ENCODE data around the gene DEFB112. TPM values are rescaled to one million over a fixed set of nuclear protein-coding genes. Genes with fewer than 3 reads are reported as not detected.

The DEFB112 gene
- total and polyA plus RNA-seq, 7 donors: not detected

DNA sequence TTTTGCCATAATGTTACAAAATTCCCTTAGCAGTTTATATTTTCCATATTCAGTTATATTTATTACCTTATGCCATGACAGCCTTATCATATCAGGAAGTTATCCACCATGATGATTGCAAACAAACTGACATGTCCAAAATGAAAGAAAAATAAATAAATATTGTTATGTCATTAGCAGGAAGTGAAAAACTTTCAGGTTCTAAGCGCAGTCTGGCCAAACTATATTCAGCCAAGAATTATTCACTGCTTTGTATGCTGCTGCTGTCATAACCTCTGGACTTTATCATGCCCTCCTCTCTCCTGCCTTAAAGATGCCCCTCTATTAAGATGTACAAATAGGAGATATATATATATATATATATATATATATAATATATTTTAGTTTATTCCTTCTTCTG is 27.7 kb upstream of the DEFB112 start:
- TF ChIP-seq, protein P1, sequence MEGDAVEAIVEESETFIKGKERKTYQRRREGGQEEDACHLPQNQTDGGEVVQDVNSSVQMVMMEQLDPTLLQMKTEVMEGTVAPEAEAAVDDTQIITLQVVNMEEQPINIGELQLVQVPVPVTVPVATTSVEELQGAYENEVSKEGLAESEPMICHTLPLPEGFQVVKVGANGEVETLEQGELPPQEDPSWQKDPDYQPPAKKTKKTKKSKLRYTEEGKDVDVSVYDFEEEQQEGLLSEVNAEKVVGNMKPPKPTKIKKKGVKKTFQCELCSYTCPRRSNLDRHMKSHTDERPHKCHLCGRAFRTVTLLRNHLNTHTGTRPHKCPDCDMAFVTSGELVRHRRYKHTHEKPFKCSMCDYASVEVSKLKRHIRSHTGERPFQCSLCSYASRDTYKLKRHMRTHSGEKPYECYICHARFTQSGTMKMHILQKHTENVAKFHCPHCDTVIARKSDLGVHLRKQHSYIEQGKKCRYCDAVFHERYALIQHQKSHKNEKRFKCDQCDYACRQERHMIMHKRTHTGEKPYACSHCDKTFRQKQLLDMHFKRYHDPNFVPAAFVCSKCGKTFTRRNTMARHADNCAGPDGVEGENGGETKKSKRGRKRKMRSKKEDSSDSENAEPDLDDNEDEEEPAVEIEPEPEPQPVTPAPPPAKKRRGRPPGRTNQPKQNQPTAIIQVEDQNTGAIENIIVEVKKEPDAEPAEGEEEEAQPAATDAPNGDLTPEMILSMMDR (IDR thresholded peaks at IDR 0.05): no peak
- no peak for DNase-seq
- no peak for ATAC-seq

GRCh38 chr6:50076431-50076830 is 26.7 kb upstream of the DEFB112 start:
- H3K4me1 ChIP-seq: no peaks in the 10 kb centered on the region
- intact Hi-C loops (cut with DNase I): no loop called here
- TF ChIP-seq, protein P1 (IDR thresholded peaks at IDR 0.05): no peak
- DNase-seq (no peak), ATAC-seq (no peak)
- H3K9me3 ChIP-seq: no peaks in the 10 kb centered on the region
- H3K27me3 ChIP-seq (ENCODE audit: insufficient read depth in 3 of 3, low read length in 2 of 3): no peaks in the 10 kb centered on the region
- H3K27ac ChIP-seq: no peak overlapping the region
- WGBS, 3 donors: 31 to 42% (median 32%) methylated on average over 4 of the region's 4 CpGs
- no peak overlapping the region for H3K4me3 ChIP-seq
- H3K36me3 ChIP-seq (ENCODE audit: insufficient read depth in 1 of 2, low read depth in 1 of 2): no peaks in the 10 kb centered on the region

More for the DNA sequence above, 27.7 kb upstream of the DEFB112 start:
- Histone ChIP-seq H3K4me1 (no peaks in the 10 kb centered on the region), H3K9me3 (no peaks in the 10 kb centered on the region), H3K4me3 (no peak overlapping the region), H3K36me3 (ENCODE audit: insufficient read depth in 1 of 2, low read depth in 1 of 2) (no peaks in the 10 kb centered on the region), H3K27me3 (ENCODE audit: insufficient read depth in 3 of 3, low read length in 2 of 3) (no peaks in the 10 kb centered on the region), H3K27ac (no peak overlapping the region)
- 0% methylated on average over 1 of the region's 1 CpG for WGBS, 3 donors
- intact Hi-C loops (cut with DNase I): no loop called here

- 80 to 90% (median 80%) methylated on average over 1 of the region's 1 CpG for WGBS, 3 donors
- intact Hi-C loops (cut with DNase I): no loop called here
- no peaks in the 10 kb centered on the region for H3K27me3 ChIP-seq (ENCODE audit: insufficient read depth in 3 of 3, low read length in 2 of 3)
- no peaks in the 10 kb centered on the region for H3K9me3 ChIP-seq
- DNase-seq (no peak), ATAC-seq (no peak)
- no peak overlapping the region for H3K4me3 ChIP-seq
- H3K27ac ChIP-seq: no peak overlapping the region
- H3K4me1 ChIP-seq: no peaks in the 10 kb centered on the region
- H3K36me3 ChIP-seq (ENCODE audit: insufficient read depth in 1 of 2, low read depth in 1 of 2): no peaks in the 10 kb centered on the region
- TF ChIP-seq, protein P1 (IDR thresholded peaks at IDR 0.05): no peak
These were observed 22.2 kb upstream of the DEFB112 start for GRCh38 chr6:50071921-50072320.

DNA sequence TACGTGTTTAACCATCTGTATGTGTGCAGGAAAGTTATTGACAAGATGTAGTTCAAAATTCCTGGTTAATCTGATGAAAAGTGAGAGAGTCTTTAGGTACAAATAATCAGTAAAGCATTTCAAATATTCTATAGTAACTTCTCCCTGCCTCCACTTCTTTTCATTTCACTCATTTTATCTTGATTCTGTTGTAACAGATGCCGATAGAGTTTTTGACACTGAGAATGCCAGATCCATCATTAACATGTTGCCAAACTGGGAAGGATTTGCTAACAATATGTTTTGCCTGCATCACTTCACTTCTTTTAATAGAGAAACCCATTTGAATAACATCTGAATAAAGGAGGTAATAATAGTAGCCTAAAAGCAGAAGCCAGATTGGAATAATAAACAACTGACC is 20.4 kb upstream of the DEFB112 start:
- WGBS, 3 donors: 77 to 88% (median 87%) methylated on average over 2 of the region's 2 CpGs
- H3K27me3 ChIP-seq (ENCODE audit: insufficient read depth in 3 of 3, low read length in 2 of 3): no peaks in the 10 kb centered on the region
- intact Hi-C loops (cut with DNase I): no loop called here

DNA sequence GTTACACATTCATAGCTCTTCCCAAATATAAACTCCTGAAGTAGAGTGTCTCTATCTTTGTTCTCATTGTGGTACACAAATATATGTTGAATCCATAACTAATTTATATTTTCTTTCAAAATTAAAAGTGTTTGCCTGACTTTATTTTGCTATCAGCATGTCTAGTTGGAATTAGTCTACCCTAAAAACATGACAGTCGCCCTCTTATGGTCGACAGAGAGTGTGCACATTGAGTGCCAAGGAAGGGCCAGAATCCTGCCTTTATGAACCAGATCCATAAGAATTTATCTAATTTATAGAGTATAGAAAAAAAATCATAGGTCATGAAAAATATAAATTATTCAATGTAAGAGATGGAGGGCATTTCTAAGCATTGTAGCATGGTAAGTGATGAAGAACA is 12.3 kb upstream of the DEFB112 start:
- H3K36me3 ChIP-seq (ENCODE audit: insufficient read depth in 1 of 2, low read depth in 1 of 2): no peaks in the 10 kb centered on the region
- no peaks in the 10 kb centered on the region for H3K4me1 ChIP-seq
- intact Hi-C loops (cut with DNase I): no loop called here
- TF ChIP-seq, protein P1 (IDR thresholded peaks at IDR 0.05): no peak
- no peaks in the 10 kb centered on the region for H3K9me3 ChIP-seq
- ATAC-seq: no peak
- H3K27me3 ChIP-seq (ENCODE audit: insufficient read depth in 3 of 3, low read length in 2 of 3): peaks cover 0 to 2% (median 0%) of the 10 kb centered on the region in 3 donors
- no peak overlapping the region for H3K27ac ChIP-seq
- H3K4me3 ChIP-seq: no peak overlapping the region
- WGBS, 3 donors: 14 to 21% (median 15%) methylated on average over 2 of the region's 2 CpGs
- DNase-seq: no peak

More for the DNA sequence above, 20.4 kb upstream of the DEFB112 start:
- H3K4me1 ChIP-seq: no peaks in the 10 kb centered on the region
- ATAC-seq (no peak), DNase-seq (no peak)
- no peaks in the 10 kb centered on the region for H3K9me3 ChIP-seq
- H3K4me3 ChIP-seq: no peak overlapping the region
- H3K27ac ChIP-seq: no peak overlapping the region
- no peaks in the 10 kb centered on the region for H3K36me3 ChIP-seq (ENCODE audit: insufficient read depth in 1 of 2, low read depth in 1 of 2)
- TF ChIP-seq, protein P1 (IDR thresholded peaks at IDR 0.05): no peak

All from psoas muscle (tissue), 8 donors.